HG03135 (cell line): ENCODE results near the gene KCNH3.
"Not testable (repeated sequence)": the region's sequence is repeated elsewhere in the genome, so short reads cannot be mapped to it uniquely, and the experiment has no call there.

Experiments
- ATAC-seq: cut with Tn5 transposase; IDR thresholded peaks from one replicate; pipeline ENCODE4 v1.9.1; 2021; ENCODE audit warnings: mild to moderate bottlenecking, moderate library complexity; ENCODE audit not compliant: unreplicated experiment

Gene KCNH3, protein sequence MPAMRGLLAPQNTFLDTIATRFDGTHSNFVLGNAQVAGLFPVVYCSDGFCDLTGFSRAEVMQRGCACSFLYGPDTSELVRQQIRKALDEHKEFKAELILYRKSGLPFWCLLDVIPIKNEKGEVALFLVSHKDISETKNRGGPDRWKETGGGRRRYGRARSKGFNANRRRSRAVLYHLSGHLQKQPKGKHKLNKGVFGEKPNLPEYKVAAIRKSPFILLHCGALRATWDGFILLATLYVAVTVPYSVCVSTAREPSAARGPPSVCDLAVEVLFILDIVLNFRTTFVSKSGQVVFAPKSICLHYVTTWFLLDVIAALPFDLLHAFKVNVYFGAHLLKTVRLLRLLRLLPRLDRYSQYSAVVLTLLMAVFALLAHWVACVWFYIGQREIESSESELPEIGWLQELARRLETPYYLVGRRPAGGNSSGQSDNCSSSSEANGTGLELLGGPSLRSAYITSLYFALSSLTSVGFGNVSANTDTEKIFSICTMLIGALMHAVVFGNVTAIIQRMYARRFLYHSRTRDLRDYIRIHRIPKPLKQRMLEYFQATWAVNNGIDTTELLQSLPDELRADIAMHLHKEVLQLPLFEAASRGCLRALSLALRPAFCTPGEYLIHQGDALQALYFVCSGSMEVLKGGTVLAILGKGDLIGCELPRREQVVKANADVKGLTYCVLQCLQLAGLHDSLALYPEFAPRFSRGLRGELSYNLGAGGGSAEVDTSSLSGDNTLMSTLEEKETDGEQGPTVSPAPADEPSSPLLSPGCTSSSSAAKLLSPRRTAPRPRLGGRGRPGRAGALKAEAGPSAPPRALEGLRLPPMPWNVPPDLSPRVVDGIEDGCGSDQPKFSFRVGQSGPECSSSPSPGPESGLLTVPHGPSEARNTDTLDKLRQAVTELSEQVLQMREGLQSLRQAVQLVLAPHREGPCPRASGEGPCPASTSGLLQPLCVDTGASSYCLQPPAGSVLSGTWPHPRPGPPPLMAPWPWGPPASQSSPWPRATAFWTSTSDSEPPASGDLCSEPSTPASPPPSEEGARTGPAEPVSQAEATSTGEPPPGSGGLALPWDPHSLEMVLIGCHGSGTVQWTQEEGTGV

GRCh38 chr12:49538510-49539403 lies at the start of gene KCNH3:
KCNH3 (plus strand) TSS chr12:49539030; CDS start chr12:49539417, 387 bp downstream.
- peak; percentile 76 for ATAC-seq

DNA sequence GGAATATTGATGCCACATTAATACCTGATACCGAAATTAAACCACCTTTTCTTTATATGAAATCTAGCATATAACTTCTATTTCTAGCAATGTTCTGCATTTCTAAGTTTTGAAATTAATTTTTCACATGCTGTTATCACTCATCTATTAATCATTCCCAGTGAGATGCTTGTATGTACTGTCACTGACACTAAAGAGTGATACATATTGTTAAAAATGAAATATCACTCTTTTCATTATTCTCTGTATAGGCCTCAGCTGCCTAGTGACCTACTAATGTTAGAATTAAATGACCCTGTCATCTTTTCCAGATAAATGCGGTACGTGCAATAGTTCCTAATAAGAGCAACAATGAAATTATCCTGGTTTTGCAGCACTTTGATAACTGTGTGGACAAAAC lies 49.7 kb upstream of the KCNH3 start:
- no peak for ATAC-seq

DNA sequence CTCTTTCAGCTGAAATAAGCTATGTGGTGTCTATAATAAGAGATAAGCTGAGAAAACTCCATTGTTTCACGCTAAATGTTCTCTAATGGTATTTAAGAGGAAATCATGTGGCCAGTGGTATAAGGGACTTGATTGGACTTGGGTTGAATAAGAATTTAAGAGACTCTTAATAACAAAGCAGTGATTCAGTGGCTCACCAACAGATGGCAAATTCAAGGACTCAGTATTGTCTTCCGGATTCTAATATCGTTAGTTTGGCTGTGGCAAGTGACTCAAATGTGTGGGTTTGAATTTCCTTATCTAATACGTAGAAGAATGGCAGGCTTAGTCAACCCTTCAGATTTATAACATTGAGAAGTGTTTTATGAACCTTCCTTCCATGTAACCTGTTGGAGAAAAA lies 49.1 kb upstream of the KCNH3 start:
- no peak for ATAC-seq

DNA sequence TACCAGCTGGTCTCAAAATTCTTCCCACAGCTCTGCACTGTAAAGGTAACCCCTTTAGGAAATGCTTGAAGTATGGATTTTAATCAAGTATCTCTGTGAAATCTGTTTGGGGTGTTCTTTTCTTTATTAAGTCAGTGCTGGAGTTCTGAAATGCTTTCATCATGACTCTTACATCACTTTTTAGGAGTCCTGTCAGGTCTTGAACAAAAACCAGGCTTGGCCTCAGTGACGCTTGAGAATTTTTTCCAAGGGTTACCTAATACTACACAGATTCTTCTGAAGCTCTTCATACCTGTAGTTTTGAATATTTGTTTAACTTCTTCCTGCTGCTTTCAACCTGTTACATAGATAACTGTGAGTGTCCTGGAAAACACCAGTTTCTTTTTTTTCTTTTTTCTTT lies 47.0 kb upstream of the KCNH3 start:
- ATAC-seq = no peak

- ATAC-seq = no peak
These were observed 44.9 kb upstream of the KCNH3 start for GRCh38 chr12:49493900-49494299.

GRCh38 chr12:49496417-49497360 lies 42.1 kb upstream of the KCNH3 start:
- ATAC-seq = no peak

DNA sequence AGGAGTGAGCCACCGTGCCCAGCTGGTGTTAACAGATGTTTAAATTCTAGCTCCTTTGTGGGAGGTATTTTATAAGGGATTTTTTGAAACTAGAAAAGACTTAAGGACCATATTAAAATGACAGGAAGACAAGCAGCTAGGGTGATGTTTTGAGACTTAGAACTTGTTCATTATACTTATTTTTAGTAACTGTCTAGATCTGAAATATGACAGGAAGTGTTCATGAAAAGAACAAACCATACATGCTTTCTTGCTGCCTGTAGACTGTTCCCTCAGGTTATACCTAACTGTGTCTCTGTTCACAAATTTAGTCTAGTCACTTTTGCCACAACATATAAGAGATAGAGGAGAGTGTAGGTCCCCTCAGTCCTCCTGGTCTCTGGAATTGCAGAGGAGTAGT lies 36.9 kb upstream of the KCNH3 start:
- ATAC-seq = no peak

DNA sequence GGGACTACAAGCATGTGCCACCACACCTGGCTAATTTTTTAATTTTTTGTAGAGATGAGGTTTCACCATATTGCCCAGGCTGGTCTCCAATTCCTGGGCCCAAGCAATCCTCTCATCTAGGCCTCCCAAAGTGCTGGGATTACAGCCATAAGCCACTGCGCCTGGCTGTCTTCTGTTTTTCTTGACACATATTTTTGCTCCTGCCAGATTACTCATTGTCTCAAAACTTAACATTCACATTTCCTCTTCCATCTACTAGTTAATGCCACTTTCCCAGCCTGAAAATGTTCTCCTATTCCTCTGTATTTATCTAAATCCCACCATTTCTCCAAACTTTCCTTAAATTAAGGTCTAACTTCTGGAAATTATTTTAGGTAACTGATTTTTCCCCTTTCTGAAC lies 36.2 kb upstream of the KCNH3 start:
- no peak for ATAC-seq

DNA sequence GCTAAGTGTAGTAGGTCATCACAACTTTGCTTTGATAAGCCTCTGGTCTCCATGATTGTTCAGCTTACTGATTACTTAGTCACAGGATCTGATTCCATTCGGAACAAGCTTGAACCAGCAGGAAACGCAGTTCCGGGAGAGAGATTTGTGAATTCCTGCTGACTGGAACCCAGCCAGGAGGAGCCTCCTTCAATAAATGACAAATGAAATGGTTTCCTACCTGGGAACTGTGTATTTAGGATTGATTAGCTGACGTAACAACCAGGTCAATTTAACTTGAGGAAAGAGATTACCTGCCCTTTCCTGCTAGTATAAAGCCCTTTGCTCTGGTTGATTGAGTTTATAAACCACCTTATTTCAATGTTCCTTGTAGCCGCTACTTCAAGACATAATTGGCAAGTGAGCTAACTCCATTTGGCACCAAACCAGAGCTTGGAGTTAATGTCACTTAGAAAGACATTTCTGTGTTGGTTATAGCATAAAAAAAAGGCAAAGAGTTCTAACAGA lies 35.1 kb upstream of the KCNH3 start:
- no peak for ATAC-seq

DNA sequence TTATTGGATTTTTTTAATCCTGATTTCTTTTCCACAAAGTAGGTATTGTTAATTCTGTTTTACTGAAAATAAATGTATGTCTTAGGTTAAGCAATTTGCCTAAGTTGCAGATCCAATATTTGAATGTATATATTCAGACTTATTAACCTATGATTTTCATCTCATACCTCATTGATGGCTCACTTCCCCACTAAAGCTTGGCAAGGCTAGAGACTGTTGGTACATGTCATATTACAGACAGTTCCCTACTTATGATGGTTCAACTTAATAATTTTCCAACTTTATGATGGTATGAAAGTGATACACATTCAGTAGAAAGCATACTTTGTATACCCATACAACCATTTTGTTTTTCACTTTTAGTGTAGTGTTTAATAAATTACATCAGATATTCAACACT lies 33.2 kb upstream of the KCNH3 start:
- no peak for ATAC-seq

DNA sequence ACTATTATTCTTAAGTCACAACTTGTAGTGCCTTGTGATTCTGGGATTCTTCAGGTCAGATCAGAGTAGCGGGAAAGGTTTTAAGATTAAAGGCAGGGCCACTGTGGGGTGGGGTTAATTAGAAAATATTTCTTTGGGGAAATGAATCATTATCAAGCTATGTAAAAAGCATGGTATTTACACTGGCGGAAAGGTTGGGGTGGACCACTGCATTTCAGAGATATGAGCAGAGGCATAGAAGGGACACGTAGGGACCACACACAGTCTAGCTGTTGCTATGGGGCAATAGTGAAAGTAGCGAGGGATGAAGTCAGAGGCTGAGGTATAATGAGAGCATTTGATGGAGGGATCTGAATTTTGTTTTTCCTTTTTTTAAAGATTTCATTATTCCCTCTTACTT lies 31.7 kb upstream of the KCNH3 start:
- no peak for ATAC-seq

GRCh38 chr12:49509681-49510080 lies 29.1 kb upstream of the KCNH3 start:
- not testable (repeated sequence) for ATAC-seq

- no peak for ATAC-seq
These were observed 27.4 kb upstream of the KCNH3 start for GRCh38 chr12:49511410-49511809.

- ATAC-seq = no peak
These were observed 26.3 kb upstream of the KCNH3 start for GRCh38 chr12:49512546-49512945.

GRCh38 chr12:49515266-49515665 lies 23.6 kb upstream of the KCNH3 start:
- no peak for ATAC-seq

DNA sequence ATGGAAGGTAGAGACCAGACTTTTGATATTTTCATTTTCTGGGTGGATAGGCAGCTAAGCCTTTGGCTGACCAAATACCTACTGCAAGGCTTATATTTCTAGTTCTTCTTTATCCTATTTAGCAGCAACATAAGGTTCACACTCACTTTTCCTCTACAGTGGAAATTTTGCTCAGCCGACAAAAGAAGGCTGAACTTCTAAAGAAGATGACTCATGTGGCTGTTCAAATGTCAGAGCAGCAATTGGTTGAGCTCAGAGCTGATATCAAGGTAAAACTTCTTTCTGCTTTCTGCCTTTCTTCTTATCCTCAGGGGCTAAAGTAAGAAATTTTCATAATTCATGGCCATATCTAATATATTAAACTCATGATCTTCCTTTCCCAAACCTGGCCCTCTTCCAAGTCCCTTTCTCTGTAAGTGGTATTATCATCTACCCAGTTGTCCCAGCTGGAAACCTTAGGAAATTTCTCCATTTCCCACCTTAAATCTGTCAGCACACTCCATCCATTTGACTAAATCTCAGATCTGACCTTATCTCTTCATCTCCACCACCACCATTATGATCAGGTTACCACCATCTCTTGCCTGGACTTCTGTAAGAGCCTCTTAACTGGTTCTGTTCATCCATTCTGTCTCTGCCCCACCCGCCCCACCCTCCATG lies 19.8 kb upstream of the KCNH3 start:
- no peak for ATAC-seq

DNA sequence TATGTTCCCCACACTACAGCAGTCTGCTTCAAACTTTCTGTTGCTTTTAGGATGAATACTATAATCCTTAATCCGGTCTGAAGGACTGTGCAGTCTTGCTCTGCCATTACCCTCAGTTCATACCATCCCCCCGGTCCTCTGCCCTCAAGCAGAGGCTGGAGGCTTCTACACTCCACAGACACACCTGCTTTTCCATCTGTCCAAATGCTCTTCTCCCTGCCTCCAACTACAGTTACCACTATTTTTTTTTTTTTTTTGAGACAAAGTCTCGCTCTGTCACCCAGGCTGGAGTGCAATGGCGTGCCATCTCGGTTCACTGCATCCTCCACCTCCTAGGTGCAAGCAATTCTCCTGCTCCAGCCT lies 19.3 kb upstream of the KCNH3 start:
- ATAC-seq = no peak

DNA sequence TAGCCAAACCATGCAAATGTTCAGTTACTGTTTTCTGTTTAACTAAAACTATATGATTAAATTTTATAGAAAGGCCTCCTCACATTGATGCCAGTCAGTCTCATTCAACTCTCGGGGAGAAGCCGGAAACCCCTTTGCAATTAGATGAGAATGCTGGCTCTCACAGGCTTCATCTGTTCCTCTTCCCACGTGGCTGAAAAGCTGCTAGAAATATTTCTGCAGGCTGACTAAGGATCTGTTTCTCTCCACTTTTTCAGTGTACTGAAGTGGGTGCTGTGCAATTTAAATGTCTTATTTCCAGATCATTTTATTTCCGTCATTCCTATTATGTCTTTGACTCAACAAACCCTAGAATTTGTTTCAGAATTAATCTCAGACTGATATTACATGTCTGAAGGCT lies 17.4 kb upstream of the KCNH3 start:
- ATAC-seq = no peak
